ENCODE measurements around the gene GRIK2.

DNA sequence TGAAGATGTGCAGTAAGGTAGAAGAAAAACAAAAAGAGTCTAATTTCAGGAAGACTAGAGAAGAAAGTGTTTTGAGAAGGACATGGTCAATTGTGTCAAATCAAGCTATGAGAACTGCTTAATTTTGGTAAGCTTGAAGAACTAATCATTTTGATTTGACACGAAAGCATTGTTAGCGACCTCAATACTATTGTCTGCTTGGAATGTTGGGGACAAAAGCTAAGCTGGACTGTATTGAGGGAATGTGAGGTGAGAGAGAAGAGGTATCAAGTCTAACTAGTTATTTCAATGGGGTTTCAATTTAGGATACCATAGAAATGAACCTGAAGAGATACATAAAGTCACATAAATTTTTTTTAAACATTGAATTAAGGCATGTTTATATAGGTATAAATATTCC lies 309.8 kb downstream of the GRIK2 start:
- TF ChIP-seq SMC3 (IDR thresholded peaks at IDR 0.05; ENCODE audit: low read depth, low read length) (no peak), RAD21 (IDR thresholded peaks at IDR 0.05; ENCODE audit: low read length) (no peak), YY1 (IDR thresholded peaks at IDR 0.05; ENCODE audit: low read depth) (no peak), SIN3A (IDR thresholded peaks at IDR 0.05; ENCODE audit: borderline replicate concordance, low read depth, low read length) (no peak), RFX5 (IDR thresholded peaks at IDR 0.05; ENCODE audit: low read length) (no peak)
- TF ChIP-seq, protein P1, sequence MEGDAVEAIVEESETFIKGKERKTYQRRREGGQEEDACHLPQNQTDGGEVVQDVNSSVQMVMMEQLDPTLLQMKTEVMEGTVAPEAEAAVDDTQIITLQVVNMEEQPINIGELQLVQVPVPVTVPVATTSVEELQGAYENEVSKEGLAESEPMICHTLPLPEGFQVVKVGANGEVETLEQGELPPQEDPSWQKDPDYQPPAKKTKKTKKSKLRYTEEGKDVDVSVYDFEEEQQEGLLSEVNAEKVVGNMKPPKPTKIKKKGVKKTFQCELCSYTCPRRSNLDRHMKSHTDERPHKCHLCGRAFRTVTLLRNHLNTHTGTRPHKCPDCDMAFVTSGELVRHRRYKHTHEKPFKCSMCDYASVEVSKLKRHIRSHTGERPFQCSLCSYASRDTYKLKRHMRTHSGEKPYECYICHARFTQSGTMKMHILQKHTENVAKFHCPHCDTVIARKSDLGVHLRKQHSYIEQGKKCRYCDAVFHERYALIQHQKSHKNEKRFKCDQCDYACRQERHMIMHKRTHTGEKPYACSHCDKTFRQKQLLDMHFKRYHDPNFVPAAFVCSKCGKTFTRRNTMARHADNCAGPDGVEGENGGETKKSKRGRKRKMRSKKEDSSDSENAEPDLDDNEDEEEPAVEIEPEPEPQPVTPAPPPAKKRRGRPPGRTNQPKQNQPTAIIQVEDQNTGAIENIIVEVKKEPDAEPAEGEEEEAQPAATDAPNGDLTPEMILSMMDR (IDR thresholded peaks at IDR 0.05): no peak
